ENCODE measurements around the gene RPL35. TPM values are rescaled to one million over a fixed set of nuclear protein-coding genes. Genes with fewer than 3 reads are reported as not detected.
"Not testable (repeated sequence)": the region's sequence is repeated elsewhere in the genome, so short reads cannot be mapped to it uniquely, and the experiment has no call there.

The RPL35 gene
- total RNA-seq, 4 donors from 2014 or later, result 913 to 5,275 (median 2,170) TPM

DNA sequence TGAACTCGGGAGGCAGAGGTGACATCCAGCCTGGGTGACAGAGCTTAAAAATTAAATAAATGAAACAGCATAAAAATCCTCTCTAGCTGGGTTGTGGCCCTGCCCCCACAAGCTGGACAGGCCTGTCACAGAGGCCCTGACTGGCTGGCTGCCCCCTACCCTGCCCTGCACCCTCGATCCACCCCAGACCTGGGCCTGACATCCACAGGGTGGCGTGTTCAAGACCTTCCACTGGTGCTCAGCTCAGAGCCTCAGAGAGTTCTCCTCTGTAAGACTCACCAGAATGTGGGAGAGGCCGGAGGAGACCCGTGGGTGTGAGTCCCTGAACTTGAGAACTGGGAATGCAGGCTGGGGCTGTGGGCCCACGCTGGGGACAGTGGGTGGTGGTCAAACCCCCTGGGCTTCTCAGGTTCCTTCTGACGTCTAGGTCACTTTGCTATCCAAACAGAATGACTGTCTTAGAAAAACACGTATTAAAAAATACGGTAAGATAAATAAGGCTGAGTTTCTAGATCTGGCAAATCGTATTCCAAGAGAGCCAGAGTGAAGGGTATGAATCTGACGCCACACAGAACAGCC lies 18.2 kb downstream of the RPL35 start:
- Histone ChIP-seq H3K27ac (no peak overlapping the region), H3K36me3 (no peaks in the 10 kb centered on the region), H3K4me1 (no peaks in the 10 kb centered on the region)

GRCh38 chr9:124841075-124841821 lies 20.5 kb downstream of the RPL35 start:
- Histone ChIP-seq H3K9me3 (no peaks in the 10 kb centered on the region), H3K27ac (no peak overlapping the region), H3K27me3 (no peaks in the 10 kb centered on the region), H3K36me3 (no peaks in the 10 kb centered on the region), H3K4me3 (no peak overlapping the region), H3K4me1 (no peaks in the 10 kb centered on the region)
- DNase-seq, result no peak
- intact Hi-C loops (cut with DNase I; ENCODE audit: low total_unique reads), result no loop called here
- TF ChIP-seq CTCF (IDR thresholded peaks at IDR 0.05) (no peak), POLR2A (IDR thresholded peaks at IDR 0.05) (no peak)

More for the DNA sequence above, 18.2 kb downstream of the RPL35 start:
- H3K9me3 ChIP-seq, result no peaks in the 10 kb centered on the region
- TF ChIP-seq POLR2A (IDR thresholded peaks at IDR 0.05) (no peak), CTCF (IDR thresholded peaks at IDR 0.05) (no peak)
- DNase-seq, result no peak
- H3K27me3 ChIP-seq, result no peaks in the 10 kb centered on the region
- no peak overlapping the region for H3K4me3 ChIP-seq
- intact Hi-C loops (cut with DNase I; ENCODE audit: low total_unique reads), result no loop called here

- Histone ChIP-seq H3K4me3 (no peak overlapping the region), H3K27ac (no peak overlapping the region), H3K4me1 (peaks cover 0 to under 1% of the 10 kb centered on the region in 2 donors), H3K9me3 (no peaks in the 10 kb centered on the region), H3K27me3 (no peaks in the 10 kb centered on the region), H3K36me3 (no peaks in the 10 kb centered on the region)
- no peak for DNase-seq
- intact Hi-C loops (cut with DNase I; ENCODE audit: low total_unique reads), result no loop called here
- TF ChIP-seq CTCF (IDR thresholded peaks at IDR 0.05) (peak in 1 of 4 experiments; percentile 11), POLR2A (IDR thresholded peaks at IDR 0.05) (no peak)
Observed at GRCh38 chr9:124840300-124840833, 21.4 kb downstream of the RPL35 start.

DNA sequence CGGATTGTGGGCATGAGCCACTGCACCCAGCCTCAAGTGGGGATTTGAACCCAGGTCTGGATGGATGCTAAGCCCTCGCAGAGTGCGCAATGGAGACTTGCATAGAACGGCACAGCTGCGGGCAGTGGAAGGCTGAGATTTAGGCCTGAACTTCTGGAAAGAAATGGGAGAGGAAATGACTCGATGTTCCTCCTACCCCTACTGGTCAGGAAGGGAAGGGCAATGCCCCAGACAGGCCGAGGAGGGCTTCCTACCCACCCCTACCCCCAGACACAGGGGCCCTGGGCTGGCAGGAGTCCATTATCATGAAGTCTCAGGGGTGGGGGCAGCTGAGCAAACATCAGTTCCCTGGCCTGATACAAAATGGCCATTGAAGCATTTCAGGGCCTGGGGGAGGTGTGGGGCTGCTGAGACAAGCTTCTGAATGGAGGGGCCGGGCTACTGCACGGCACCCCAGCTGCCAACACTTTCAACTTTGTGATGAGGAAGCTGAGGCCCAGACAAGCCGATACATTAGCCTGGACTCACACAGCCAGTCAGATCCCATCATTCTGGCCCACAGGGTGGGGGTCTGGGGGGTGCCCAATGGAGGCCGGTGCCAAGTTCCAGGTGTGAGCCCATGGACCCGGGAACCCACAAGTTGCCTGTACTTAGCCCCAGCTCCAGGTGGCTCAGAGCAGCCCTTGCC lies 22.0 kb downstream of the RPL35 start:
- no peak overlapping the region for H3K27ac ChIP-seq
- no peak for DNase-seq
- H3K36me3 ChIP-seq, result no peaks in the 10 kb centered on the region
- no peaks in the 10 kb centered on the region for H3K27me3 ChIP-seq
- TF ChIP-seq POLR2A (IDR thresholded peaks at IDR 0.05) (no peak), CTCF (IDR thresholded peaks at IDR 0.05) (peak in 1 of 4 experiments; percentile 24)
- no peaks in the 10 kb centered on the region for H3K9me3 ChIP-seq
- H3K4me1 ChIP-seq, result peaks cover 0 to 4% of the 10 kb centered on the region in 2 donors
- no peak overlapping the region for H3K4me3 ChIP-seq
- intact Hi-C loops (cut with DNase I; ENCODE audit: low total_unique reads), result no loop called here

DNA sequence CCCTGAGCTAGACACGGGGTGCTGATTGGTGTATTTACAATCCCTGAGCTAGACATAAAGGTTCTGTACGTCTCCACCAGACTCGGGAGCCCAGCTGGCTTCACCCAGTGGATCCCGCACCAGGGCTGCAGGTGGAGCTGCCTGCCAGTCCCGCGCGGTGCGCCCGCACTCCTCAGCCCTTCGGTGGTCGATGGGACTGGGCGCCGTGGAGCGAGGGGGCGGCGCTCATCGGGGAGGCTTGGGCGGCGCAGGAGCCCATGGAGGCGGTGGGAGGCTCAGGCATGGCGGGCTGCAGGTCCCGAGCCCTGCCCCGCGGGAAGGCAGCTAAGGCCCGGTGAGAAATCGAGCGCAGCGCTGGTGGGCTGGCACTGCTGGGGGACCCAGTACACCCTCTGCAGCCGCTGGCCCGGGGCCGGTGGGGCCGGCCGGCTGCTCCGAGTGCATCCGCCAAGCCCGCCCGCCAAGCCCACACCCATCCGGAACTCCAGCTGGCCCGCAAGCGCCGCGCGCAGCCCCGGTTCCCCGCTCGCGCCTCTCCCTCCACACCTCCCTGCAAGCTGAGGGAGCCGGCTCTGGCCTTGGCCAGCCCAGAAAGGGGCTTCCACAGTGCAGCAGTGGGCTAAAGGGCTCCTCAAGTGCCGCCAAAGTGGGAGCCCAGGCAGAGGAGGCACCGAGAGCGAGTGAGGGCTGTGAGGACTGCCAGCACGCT lies 23.0 kb downstream of the RPL35 start:
- H3K27me3 ChIP-seq; H3K4me1 ChIP-seq; intact Hi-C loops (cut with DNase I; ENCODE audit: low total_unique reads); H3K36me3 ChIP-seq; H3K27ac ChIP-seq; H3K9me3 ChIP-seq; DNase-seq: not testable (repeated sequence)
- H3K4me3 ChIP-seq, result peak overlapping the region in 1 of 2 donors; percentile 28

DNA sequence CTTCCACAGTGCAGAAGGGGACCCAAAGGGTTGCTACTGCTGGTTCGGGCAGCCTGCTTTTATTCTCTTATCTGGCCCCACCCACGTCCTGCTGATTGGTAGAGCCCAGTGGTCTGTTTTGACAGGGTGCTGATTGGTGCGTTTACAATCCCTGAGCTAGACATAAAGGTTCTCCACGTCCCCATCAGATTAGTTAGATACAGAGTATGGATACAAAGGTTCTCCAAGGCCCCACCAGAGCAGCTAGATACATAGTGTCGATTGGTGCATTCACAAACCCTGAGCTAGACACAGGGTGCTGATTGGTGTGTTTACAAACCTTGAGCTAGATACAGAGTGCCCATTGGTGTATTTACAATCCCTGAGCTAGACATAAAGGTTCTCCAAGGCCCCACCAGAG lies 23.6 kb downstream of the RPL35 start:
- H3K27me3 ChIP-seq; H3K27ac ChIP-seq; H3K4me1 ChIP-seq; intact Hi-C loops (cut with DNase I; ENCODE audit: low total_unique reads); H3K4me3 ChIP-seq; DNase-seq; H3K9me3 ChIP-seq; H3K36me3 ChIP-seq: not testable (repeated sequence)
